ENCODE measurements around the gene TMCO2. TPM values are rescaled to one million over a fixed set of nuclear protein-coding genes. Genes with fewer than 3 reads are reported as not detected.
"Not testable (repeated sequence)": the region's sequence is repeated elsewhere in the genome, so short reads cannot be mapped to it uniquely, and the experiment has no call there.

The TMCO2 gene
- total RNA-seq, result not detected
- long read RNA-seq, result 0 reads

- H3K9me3 ChIP-seq, result no peaks in the 10 kb centered on the region
- TF ChIP-seq CTCF (IDR thresholded peaks at IDR 0.05), result no peak
- no peaks in the 10 kb centered on the region for H3K36me3 ChIP-seq
- no peaks in the 10 kb centered on the region for H3K27me3 ChIP-seq
- no peak for ATAC-seq
- H3K4me3 ChIP-seq, result no peak within 1 kb of the TSS
- H3K27ac ChIP-seq, result no peak within 1 kb of the TSS
- no peaks in the 10 kb centered on the region for H3K4me1 ChIP-seq
- no peak for DNase-seq
- intact Hi-C loops (cut with DNase I), result no loop called here
These were observed at the start of gene TMCO2 for GRCh38 chr1:40247655-40248054. Gene TMCO2 (plus strand): TSS chr1:40247937. CDS start chr1:40247994, 57 bp downstream.

GRCh38 chr1:40199126-40199525, 48.6 kb upstream of the TMCO2 start:
- H3K4me1 ChIP-seq, result no peaks in the 10 kb centered on the region
- H3K4me3 ChIP-seq, result no peak overlapping the region
- H3K36me3 ChIP-seq, result peaks cover 51% of the 10 kb centered on the region
- DNase-seq (no peak), ATAC-seq (no peak)
- no peaks in the 10 kb centered on the region for H3K9me3 ChIP-seq
- no peak for TF ChIP-seq CTCF (IDR thresholded peaks at IDR 0.05)
- intact Hi-C loops (cut with DNase I), result no loop called here
- H3K27ac ChIP-seq, result no peak overlapping the region
- no peaks in the 10 kb centered on the region for H3K27me3 ChIP-seq

- Histone ChIP-seq H3K9me3 (no peaks in the 10 kb centered on the region), H3K27me3 (no peaks in the 10 kb centered on the region), H3K4me3 (no peak overlapping the region), H3K4me1 (no peaks in the 10 kb centered on the region), H3K27ac (no peak overlapping the region), H3K36me3 (peaks cover 65% of the 10 kb centered on the region)
- DNase-seq, result no peak
- no peak for ATAC-seq
- intact Hi-C loops (cut with DNase I), result no loop called here
- TF ChIP-seq CTCF (IDR thresholded peaks at IDR 0.05), result no peak
These were observed 42.9 kb upstream of the TMCO2 start for GRCh38 chr1:40204856-40205255.

DNA sequence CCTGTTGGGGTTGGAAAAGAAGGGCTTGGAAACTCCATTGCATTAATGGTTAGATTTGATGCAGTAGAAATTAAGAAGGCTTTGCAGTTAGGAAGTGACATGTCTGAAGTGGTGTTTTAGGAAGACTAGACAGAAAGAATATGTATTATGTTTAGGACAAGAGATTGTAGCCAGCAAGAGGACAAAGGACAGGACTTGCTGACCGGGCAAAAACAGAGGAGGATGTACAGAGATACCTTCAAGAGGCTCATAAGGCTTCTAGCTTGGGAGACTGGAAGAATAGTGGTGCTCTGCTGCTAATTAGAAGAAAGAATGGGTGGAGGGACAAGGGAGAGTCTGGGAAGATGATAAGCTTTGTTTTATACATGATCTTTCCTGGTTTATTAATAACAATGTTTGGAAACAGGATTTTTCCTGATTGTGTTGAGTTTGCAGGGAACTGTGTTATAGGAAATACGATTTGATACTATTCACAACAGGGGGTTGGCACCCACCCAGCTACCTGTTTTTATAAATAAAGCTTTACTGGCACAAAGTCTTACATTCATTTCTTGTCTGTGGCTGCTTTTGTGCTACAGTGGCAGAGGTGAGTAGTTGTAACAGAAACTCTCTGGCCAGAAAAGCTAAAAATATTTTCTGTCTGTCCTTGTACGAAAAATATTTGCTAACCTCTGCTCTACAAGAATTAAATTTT, 37.1 kb upstream of the TMCO2 start:
- H3K27me3 ChIP-seq, result no peaks in the 10 kb centered on the region
- ATAC-seq (no peak), DNase-seq (no peak)
- intact Hi-C loops (cut with DNase I), result no loop called here
- TF ChIP-seq CTCF (IDR thresholded peaks at IDR 0.05), result no peak
- no peaks in the 10 kb centered on the region for H3K9me3 ChIP-seq
- H3K4me3 ChIP-seq, result no peak overlapping the region
- no peak overlapping the region for H3K27ac ChIP-seq
- no peaks in the 10 kb centered on the region for H3K4me1 ChIP-seq
- H3K36me3 ChIP-seq, result peaks cover 72% of the 10 kb centered on the region

DNA sequence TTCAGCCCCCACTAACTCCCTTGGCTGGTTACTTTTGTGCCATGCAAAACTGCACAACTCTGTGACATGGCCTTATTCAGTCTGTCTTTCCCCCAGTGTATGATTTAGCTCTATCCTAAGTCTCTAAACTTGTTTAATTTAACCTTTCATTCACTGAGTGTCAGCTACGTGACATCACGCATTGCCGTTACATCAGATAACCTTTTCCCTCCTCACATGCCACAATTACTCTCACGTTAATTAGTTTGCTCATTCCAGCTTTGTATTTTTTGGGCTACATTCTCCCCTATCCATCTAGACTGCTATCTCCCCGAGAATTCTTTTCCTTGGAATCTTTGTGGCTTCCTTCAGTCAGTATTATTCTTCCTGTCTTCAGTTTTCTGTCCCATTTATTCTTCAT, 29.4 kb upstream of the TMCO2 start:
- no peak for DNase-seq
- ATAC-seq, result no peak
- Histone ChIP-seq H3K9me3 (no peaks in the 10 kb centered on the region), H3K27me3 (no peaks in the 10 kb centered on the region), H3K4me1 (no peaks in the 10 kb centered on the region), H3K27ac (no peak overlapping the region), H3K4me3 (no peak overlapping the region), H3K36me3 (peaks cover 34% of the 10 kb centered on the region)
- no peak for TF ChIP-seq CTCF (IDR thresholded peaks at IDR 0.05)
- intact Hi-C loops (cut with DNase I), result no loop called here

GRCh38 chr1:40221471-40221905, 26.2 kb upstream of the TMCO2 start:
- peaks cover 37% of the 10 kb centered on the region for H3K36me3 ChIP-seq
- H3K4me1 ChIP-seq; intact Hi-C loops (cut with DNase I); DNase-seq; H3K27me3 ChIP-seq; H3K4me3 ChIP-seq; H3K27ac ChIP-seq; ATAC-seq; H3K9me3 ChIP-seq: not testable (repeated sequence)

Data from upper lobe of right lung (tissue), 1 donor.